SH-SY5Y (cell line): ENCODE results near the gene CLCA4.

ENCODE experiments used
- GATA2 ChIP-seq: IDR thresholded peaks from 2 replicates; pipeline ENCODE4 v1.6.1; 2011; ENCODE audit warnings: mild to moderate bottlenecking, low read depth, low read length
- GATA3 ChIP-seq: IDR thresholded peaks from 2 replicates; pipeline ENCODE4 v1.6.1; 2011; ENCODE audit warnings: low read depth, mild to moderate bottlenecking, low read length, moderate library complexity

CLCA4 gene

GRCh38 chr1:86520789-86521521 is 25.9 kb upstream of the CLCA4 start:
- no peak for TF ChIP-seq GATA3
- TF ChIP-seq GATA2 = no peak

GRCh38 chr1:86521522-86521891 is 25.4 kb upstream of the CLCA4 start:
- TF ChIP-seq GATA3 (no peak), GATA2 (no peak)

- no peak for TF ChIP-seq GATA3
Observed at GRCh38 chr1:86522240-86522639, 24.6 kb upstream of the CLCA4 start.

GRCh38 chr1:86523670-86524354 is 23.1 kb upstream of the CLCA4 start:
- TF ChIP-seq GATA2 (no peak), GATA3 (no peak)

- no peak for TF ChIP-seq GATA2
- TF ChIP-seq GATA3 = no peak
Observed at GRCh38 chr1:86527306-86527705, 19.6 kb upstream of the CLCA4 start.

- TF ChIP-seq GATA2 (no peak), GATA3 (no peak)
Observed at GRCh38 chr1:86530211-86530845, 16.6 kb upstream of the CLCA4 start.

- no peak for TF ChIP-seq GATA3
- TF ChIP-seq GATA2 = no peak
Observed at GRCh38 chr1:86537928-86538695, 8.8 kb upstream of the CLCA4 start.

GRCh38 chr1:86538775-86539174 is 8.1 kb upstream of the CLCA4 start:
- TF ChIP-seq GATA2 = no peak
- no peak for TF ChIP-seq GATA3

GRCh38 chr1:86541859-86542258 is 5.0 kb upstream of the CLCA4 start:
- TF ChIP-seq GATA2 (no peak), GATA3 (no peak)

GRCh38 chr1:86542631-86543030 is 4.2 kb upstream of the CLCA4 start:
- TF ChIP-seq GATA2 (no peak), GATA3 (no peak)

- TF ChIP-seq GATA2 (no peak), GATA3 (no peak)
Observed at GRCh38 chr1:86548839-86549238, 2.0 kb downstream of the CLCA4 start.

- TF ChIP-seq GATA3 = no peak
Observed at GRCh38 chr1:86551305-86551704, 4.4 kb downstream of the CLCA4 start.

- TF ChIP-seq GATA2 (no peak), GATA3 (no peak)
Observed at GRCh38 chr1:86552376-86552775, 5.5 kb downstream of the CLCA4 start.

GRCh38 chr1:86557739-86558138 is 10.9 kb downstream of the CLCA4 start:
- no peak for TF ChIP-seq GATA2
- TF ChIP-seq GATA3 = no peak
